ENCODE data around the gene CLSTN1. TPM values are rescaled to one million over a fixed set of nuclear protein-coding genes. Genes with fewer than 3 reads are reported as not detected.

The CLSTN1 gene
- 47.3 and 48.6 TPM in 2 replicates for total RNA-seq

DNA sequence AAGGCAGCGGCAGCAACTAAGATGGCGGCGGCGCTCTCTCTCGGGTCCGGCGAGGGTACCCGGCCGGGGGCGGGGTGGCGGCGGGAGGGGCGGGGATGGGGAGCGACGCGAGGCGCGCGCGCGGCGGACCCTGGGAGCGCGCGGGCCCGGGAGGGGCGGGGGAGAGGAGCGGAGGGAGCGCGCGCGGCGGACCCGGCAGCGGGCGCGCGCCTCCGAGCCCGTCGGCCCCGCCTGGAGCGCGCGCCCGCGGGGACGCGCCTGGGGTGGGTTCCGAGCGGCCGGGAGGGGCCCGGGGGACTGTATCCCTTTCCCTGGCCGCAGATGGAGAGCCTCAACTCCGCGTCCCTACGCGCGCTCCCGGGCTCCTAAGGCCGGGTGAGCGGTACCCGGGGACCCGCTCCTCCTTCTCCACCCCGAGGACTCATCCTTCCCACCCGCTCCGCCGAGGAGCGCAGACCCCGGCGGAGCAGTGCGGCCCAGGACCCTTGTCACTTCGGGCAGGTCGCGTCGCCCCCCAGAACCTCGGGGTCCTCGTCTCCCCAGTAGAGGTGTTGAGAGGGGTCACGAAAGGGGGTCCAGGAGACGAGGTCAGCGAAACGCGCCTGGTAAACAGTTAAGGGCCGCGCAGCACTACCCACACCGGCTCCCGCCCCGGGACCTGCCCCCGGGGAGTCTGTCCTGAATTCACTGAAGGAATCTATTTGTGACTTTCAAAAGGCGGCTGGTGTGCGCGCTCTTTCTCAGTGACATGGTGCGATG, at the start of gene CLSTN1:
Gene CLSTN1, minus strand, starts transcription at position 23 of the 759 bp plus-strand sequence. CDS start 232 bp downstream, outside the sequence.
- peak; percentile 88 to 91 for DNase-seq (ENCODE audit: low read depth in 2 of 2)

DNA sequence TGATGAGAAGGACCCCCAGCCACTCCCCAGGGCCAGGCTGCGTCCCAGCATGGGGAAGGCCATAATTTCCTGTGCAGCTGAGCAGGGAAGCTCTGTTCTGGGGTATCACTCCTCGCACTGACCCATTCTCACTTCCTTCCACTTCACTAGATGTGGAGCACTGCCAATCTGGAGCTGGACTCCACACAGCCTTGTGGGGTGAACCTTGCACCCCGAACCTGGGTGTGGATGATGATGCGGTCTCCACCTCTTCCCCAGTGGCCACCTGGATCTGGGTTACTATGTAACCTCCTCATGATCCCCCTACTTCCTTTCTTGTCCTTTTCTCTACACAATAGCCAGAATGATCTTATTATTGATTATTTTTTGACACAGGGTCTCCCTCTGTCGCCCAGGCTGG, 49.6 kb upstream of the CLSTN1 start:
- no peak for DNase-seq (ENCODE audit: low read depth in 2 of 2)

DNA sequence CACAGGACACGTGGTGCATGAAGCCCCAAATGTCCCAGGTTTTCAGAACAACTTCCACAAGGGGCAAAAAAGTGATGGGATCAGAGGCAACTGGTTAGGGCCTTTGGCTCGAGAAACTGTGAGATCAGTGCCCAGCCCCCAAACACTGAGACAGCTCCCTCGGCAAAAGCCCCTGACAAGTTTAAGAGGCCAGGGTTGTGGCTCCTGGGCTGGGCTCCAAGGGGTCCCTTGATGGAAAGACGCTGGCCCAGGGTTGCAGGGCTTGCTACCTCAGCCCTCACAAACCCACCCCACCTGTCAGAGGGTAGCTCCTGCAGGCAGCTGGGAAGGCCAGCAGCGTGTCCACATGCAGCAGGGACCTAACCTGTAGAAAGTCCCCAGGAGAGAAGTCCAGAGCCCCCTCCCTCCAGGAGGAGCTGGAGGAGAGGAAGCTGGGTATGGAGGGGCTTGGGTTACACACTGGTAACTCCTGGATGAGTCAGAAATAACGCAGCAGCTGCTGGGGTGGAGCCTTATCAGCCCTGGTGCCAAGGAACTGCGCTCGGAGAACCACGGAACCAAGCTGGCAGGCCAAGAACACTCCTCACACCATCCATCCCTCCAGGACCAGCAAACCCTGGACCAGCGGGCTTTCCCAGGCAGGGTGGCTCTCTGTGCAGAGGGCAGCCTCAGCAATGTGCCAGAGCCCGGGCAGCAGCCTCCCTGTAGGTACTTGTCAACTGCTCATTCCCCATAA, 48.8 kb upstream of the CLSTN1 start:
- DNase-seq (ENCODE audit: low read depth in 2 of 2): peak in 1 of 2 donors; percentile 47

DNA sequence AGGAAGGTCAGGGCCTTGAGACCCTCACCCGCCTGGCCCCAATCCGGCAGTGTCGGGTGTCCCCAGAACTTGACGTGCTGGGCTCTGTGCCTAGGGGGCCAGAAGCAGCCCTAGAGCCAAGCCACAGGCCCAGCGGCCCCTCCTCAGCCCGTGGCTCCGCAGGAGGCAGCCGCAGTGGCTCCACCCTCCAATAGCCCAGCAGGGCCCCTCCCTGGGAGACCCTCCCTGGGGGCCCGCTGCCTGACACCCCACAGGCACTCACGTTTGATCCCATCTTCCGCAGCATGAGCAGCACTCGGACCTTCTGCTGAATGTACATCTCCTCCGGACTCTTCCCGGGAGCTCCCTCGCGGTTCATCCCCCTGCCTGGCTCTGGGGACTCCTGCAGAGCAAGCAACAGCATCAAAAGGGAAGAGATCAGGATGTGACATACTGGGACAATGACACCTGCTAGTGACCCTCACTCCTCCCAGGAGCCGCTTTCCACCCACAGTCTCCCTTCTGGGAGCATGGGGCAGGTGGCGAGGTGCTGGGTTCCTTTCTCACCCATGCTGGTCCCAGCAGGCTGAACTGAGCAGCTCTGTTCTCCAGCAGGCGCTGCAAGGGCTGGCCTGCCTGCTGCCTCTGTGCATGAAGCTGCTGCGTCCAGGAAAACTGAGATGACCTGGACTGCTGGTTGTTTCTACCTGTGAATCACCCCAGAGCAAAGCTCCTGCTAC, 48.1 kb upstream of the CLSTN1 start:
- DNase-seq (ENCODE audit: low read depth in 2 of 2): no peak

DNA sequence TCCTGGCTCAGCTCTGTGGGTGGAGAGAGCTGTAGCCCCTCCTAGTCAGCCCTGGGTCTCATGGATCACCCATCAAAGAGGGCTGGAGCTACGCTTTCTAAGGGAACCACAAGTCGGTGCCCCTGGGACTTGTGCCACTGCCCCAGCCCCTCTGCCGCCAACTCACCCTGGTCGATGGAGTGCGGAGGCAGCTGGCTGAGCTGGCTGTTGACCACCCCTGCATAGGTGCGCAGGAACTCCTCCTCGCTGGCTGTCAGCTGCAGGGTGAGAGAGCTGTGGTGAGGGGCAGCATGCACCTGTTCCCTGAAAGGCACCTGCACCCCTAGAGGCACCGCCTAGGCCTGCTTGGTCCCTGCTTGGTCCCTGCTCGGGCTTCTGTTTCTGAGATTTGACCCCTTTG, 47.3 kb upstream of the CLSTN1 start:
- no peak for DNase-seq (ENCODE audit: low read depth in 2 of 2)

GRCh38 chr1:9870572-9870971, 46.8 kb upstream of the CLSTN1 start:
- no peak for DNase-seq (ENCODE audit: low read depth in 2 of 2)

DNA sequence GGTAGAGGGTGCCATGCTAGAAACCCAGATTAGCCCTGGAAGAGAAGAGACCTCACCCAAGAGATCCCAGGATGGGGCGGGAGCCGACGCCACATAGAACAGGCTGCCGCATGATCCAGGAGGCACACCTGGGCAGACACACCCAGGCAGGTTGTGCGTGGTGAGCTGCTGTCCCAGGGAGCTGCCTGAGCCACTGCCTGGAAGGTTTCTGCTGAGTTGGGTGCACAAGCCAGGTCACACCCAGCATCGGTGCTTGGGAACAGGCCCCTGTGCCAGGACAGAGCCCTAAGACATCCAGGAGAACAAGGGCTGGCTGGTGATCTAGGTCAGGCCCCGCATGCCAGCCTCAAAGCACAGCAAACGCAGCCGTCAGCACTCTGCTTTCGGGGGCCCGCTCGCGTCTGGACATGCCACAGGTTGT, 46.1 kb upstream of the CLSTN1 start:
- DNase-seq (ENCODE audit: low read depth in 2 of 2): no peak

DNA sequence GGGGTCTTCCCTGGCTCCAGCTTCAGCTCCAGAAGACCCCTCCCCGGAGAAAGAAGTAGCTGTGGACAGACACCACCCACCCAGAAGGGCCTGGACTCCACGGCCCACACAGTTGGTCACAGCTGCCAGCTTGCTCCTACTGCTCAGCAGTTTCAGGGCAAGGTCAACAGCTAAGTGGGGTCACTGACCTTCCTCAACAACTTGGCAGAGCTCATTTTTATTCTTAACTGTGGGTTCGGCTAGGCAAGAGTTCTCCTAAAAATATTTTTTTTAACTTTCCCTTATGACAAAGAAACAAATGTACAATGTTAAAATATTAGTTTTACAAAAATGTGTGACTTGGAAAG, 44.5 kb upstream of the CLSTN1 start:
- no peak for DNase-seq (ENCODE audit: low read depth in 2 of 2)

DNA sequence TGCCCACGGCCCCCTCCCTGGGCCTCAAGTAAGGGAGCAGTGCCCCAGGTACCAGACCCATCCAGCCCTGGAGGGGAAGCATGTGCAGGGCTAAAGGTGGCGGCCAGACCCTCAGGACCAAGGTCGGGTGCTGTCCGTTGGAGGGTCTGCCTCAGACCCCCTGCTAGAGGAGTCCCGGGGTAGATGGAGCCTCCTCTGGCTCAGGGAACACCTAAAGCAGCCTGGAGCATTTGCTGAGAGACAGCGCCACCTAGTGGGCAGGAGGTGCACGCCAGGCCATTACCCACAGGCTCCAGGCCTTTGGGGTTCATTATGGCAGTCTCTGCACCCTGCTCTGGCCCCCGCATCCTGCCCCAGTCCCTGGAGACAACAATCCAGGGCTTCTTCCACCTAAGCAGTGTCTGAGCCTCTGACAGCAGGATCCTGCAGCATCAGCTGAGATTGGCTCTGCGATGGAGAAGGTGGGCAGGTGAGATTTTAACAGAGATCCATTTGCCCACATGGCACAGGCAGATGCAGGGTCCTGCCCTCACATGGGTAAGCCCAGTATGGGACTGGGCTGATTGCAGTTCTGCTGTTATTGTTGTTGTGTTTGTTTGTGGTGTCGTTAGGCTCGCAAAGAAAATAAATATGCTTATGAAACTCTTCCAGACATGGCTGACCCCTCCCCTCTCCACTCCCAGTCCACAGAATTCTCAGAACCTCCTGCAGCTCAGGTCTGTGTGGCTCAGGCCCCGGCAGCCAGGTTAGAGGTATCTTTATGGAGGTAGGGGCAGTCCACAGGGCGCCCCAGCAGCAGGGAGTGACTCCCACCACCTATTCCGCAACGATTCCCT, 43.9 kb upstream of the CLSTN1 start:
- peak; percentile 74 to 82 for DNase-seq (ENCODE audit: low read depth in 2 of 2)

DNA sequence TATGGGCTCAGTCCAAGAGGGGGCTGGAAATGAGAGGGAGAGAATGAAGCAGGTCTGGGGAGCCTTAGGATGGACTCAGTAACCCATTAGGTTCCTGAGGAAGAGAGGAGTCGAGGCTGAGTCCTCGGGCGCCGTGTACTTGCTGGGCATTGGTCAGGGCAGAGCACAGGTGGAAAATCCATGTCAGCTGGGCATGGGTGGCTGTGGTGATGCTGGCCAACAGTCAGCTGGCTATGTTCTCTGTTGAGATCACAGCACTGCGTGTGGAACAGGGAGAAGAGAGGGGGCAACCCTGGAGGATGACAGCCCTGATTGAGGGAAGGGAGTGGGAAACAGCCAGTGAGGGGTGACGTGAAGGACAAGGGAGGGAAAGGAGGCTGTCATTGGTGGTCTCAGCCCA, 43.1 kb upstream of the CLSTN1 start:
- no peak for DNase-seq (ENCODE audit: low read depth in 2 of 2)

- DNase-seq (ENCODE audit: low read depth in 2 of 2): peak; percentile 25 to 67
Measured at GRCh38 chr1:9865724-9866123, 42.0 kb upstream of the CLSTN1 start.

GRCh38 chr1:9863371-9863770, 39.6 kb upstream of the CLSTN1 start:
- DNase-seq (ENCODE audit: low read depth in 2 of 2): no peak

DNA sequence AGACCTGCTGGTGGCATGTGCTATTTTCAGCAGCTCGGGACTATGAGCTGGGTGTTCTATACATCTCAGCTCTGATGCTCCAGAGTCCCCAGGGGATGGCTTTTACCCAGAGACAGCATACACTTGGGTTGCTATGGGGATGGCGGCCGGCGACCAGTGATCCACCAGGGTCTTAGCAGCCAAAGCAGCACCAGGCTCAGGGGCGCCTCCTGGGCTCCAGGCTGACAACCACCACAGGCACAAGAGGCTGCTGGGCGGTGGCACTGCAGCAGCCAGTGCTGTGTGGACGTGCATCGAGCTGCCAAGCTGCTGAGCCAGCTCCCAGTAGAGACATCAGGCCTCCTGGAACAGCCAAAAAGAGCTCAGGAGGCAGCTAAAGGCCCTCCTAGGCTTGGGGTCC, 37.6 kb upstream of the CLSTN1 start:
- no peak for DNase-seq (ENCODE audit: low read depth in 2 of 2)

DNA sequence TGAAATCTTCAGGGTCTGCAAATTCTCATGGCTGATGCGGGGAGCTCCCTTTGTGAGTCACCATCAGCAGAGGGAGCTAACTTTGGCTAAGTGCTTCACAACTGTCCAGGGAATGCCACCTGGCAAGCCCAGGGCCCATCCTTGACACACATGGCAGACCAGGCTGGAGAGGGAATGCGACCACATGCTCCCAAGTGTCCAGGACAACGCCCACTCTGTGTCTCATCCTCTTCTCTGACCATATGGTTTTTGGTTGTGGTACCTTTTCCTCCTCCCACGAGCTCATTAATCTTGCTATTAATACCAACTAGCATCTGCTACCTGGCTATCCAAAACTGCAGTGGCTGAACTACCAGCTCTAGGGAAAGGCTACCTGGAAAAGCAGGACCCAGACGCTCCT, 37.1 kb upstream of the CLSTN1 start:
- no peak for DNase-seq (ENCODE audit: low read depth in 2 of 2)

DNA sequence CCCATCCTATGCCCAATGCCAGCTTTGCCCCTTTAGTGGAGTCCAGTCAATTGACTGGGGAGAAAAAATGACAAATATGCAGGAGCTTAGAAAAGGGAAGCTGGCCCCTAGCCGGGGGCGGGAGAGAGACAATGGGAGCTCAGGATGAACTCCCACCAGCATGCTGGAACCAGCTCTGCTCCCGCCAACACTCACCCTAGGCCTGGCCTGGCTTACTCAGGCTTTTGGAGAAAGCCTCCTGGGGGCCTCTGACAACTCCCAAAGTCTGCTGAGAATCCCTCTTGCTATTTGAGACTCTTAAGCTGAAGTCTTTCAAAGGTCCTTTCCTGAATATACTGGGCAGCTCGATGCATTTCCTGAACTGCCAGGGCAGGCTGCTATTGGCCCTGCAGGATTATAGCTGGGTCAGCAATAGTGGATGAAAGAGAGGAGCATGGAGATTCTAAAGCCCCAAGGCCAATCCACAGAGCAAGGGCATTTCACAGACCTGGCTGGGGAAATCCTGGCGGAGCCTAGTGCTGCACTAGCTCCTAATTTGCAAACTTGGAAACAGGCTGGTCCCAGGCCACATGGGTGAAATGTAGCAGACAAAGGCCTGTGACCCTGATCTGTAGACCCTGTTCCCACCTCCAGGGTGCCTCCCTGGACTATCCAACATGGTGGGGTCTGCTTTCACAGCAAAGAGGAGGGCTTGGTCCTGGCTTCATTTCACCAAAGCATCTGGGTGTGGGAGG, 35.7 kb upstream of the CLSTN1 start:
- DNase-seq (ENCODE audit: low read depth in 2 of 2): peak; percentile 37 to 75

DNA sequence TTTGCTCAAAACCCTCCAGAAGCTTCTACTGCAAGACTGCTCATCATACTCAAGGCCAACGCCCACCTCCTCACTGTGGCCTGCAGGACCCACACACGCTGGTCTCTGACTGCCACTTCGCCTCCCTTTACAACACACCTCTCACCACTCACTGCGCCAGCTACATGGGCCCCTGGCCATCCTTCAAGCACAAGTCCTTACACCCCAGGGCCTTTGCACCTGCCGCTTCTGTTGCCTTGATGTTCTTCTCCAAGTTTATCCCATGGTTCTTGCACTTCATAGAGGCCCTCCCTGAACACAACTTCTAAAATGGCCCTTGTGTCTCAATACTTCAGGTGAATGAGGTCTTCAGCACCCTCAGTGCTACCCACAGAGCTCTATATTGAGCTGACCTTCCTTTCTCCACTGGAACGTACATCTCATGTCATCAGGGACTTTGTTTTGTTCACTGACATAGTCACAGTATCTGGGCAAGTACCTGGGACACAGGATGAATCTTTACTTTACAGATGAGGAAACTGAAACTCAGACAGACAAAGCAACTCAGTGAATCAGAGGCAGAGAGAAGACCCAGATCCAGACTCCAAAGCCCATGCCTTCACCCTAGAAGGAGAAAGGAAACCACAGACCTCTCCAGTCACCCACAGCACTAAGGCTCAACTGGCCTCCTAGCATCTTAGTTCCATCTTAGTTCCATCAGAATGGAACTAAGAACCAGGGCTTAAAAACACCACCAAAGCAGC, 34.7 kb upstream of the CLSTN1 start:
- DNase-seq (ENCODE audit: low read depth in 2 of 2): no peak

- DNase-seq (ENCODE audit: low read depth in 2 of 2): no peak
Measured at GRCh38 chr1:9855186-9855585, 31.4 kb upstream of the CLSTN1 start.

DNA sequence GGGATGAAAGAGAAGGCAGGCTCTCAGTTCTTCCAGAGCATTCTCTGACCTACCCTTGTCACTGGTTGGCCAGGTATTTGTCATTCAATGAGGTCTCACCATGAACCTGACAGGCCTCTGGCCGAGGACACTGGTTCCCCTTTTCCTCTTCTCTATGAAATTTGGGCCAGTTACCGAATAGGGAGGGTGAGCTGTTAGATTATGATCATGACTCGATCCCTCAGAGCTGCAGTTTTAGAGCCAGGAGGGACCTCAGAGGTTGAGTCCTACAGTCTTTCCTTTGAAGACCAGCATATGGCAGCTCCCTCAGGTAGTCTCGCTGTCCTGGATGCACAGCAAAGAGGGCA, 29.5 kb upstream of the CLSTN1 start:
- no peak for DNase-seq (ENCODE audit: low read depth in 2 of 2)

DNA sequence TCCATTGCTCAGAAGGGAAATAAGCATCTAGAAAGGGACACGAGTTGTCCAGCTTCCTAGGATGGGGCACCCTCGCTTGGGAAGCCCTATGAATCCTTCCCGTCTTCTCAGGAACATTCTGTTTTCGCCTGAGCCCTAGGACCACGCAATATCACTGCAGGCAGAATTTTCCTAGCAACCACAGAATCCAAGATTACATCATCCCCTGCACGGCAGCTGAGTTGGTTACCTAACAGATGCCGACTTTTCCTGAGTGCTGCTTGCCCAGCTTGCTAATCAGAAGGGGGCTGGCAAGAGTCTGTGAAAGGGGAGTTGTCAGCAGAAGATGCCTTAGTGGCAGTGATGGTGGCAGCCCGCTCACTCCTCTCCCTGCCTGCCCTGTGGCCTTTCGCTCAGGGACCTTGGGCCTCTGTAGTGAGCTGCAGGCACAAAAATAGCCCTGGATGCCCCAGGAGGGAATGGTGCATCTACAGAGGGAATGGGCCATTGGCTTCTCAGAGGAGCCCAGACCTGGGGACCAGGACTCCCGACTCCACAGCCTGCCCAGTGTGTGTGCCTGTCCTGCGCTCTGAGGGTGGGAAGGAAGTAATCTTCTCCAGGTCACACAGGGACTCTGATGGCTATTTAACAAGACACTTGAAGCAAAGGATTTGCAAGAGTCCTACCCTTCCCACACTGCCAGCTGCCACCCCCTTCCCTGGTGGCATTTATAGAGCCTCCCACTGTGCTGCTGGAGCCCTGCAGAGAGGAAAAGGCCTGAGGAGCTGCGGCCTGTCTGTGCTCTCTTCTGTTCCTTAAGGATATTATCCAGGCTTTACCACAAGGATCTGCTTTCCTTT, 28.9 kb upstream of the CLSTN1 start:
- no peak for DNase-seq (ENCODE audit: low read depth in 2 of 2)
